ENCODE results near the gene ANKEF1. TPM values are rescaled to one million over a fixed set of nuclear protein-coding genes. Genes with fewer than 3 reads are reported as not detected.

Gene ANKEF1
- total RNA-seq, 1 experiment from 2014 or later, result 8.3 TPM

DNA sequence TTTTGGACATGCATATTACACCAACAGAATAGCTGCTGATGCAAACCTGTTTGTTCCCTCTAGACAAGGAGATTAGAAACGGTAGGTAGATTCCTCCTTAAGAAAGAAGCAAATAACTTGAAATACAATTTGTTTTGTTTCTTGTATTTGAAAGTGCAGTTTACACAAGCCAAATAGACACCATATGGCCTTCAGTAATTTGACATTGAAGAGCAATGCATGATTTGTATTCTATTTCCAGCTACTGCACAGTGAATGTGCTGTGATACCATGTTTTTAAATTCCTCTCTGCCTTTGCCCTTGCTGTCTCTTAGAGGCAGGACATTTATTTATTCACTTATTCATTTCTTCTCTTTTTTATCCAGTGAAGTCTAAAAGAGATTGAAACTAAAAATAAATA, 31.9 kb upstream of the ANKEF1 start:
- H4K5ac ChIP-seq (ENCODE audit: insufficient read length, low read depth, low read length), result no peak overlapping the region
- H4K91ac ChIP-seq (ENCODE audit: insufficient read length, low read depth, low read length), result no peak overlapping the region
- no peak overlapping the region for H2BK15ac ChIP-seq (ENCODE audit: low read depth, low read length)
- no peaks in the 10 kb centered on the region for H3K23me2 ChIP-seq (ENCODE audit: insufficient read length, low read depth, low read length, poor library complexity, severe bottlenecking)
- no peak overlapping the region for H4K8ac ChIP-seq (replicated peaks; ENCODE audit: insufficient read length, low read depth, low read length)
- no peak overlapping the region for H3K4me2 ChIP-seq (ENCODE audit: insufficient read depth, insufficient read length, low read length)
- H3K18ac ChIP-seq (ENCODE audit: insufficient read length, low read depth, low read length), result no peak overlapping the region
- H3K9me3 ChIP-seq (ENCODE audit: control insufficient read depth, low read depth, low read length), result no peaks in the 10 kb centered on the region
- H2BK20ac ChIP-seq (ENCODE audit: low read depth, low read length, poor library complexity, severe bottlenecking), result no peak overlapping the region
- H3K4me1 ChIP-seq (ENCODE audit: insufficient read depth, low read length), result no peaks in the 10 kb centered on the region
- H2AK5ac ChIP-seq (ENCODE audit: insufficient read length, low read length), result no peak overlapping the region
- no peak overlapping the region for H3K23ac ChIP-seq (ENCODE audit: insufficient read length, low read depth, low read length)
- no peak for DNase-seq
- H3K27ac Mint-ChIP-seq, result no peak overlapping the region
- H2BK120ac ChIP-seq (ENCODE audit: low read depth, low read length, poor library complexity, severe bottlenecking), result no peak overlapping the region
- H2AFZ ChIP-seq (ENCODE audit: low read length), result no peak overlapping the region
- WGBS (ENCODE audit: extremely low coverage, insufficient read length, low lambda C conversion rate), result no CpG with 5 or more reads among the region's 1 CpG
- H3K14ac ChIP-seq (ENCODE audit: insufficient read depth, low read length), result no peak overlapping the region
- H3K4ac ChIP-seq (ENCODE audit: low read depth, low read length), result no peak overlapping the region
- H3K27me3 Mint-ChIP-seq (ENCODE audit: low read depth), result no peaks in the 10 kb centered on the region
- no peak overlapping the region for H3K9ac ChIP-seq (ENCODE audit: extremely low read depth, insufficient read length, low read length)
- TF ChIP-seq, protein P1, sequence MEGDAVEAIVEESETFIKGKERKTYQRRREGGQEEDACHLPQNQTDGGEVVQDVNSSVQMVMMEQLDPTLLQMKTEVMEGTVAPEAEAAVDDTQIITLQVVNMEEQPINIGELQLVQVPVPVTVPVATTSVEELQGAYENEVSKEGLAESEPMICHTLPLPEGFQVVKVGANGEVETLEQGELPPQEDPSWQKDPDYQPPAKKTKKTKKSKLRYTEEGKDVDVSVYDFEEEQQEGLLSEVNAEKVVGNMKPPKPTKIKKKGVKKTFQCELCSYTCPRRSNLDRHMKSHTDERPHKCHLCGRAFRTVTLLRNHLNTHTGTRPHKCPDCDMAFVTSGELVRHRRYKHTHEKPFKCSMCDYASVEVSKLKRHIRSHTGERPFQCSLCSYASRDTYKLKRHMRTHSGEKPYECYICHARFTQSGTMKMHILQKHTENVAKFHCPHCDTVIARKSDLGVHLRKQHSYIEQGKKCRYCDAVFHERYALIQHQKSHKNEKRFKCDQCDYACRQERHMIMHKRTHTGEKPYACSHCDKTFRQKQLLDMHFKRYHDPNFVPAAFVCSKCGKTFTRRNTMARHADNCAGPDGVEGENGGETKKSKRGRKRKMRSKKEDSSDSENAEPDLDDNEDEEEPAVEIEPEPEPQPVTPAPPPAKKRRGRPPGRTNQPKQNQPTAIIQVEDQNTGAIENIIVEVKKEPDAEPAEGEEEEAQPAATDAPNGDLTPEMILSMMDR (conservative IDR thresholded peaks at IDR 0.05), result no peak
- no peaks in the 10 kb centered on the region for H3K79me2 ChIP-seq (ENCODE audit: insufficient read depth, low read length)
- H3K27ac ChIP-seq (ENCODE audit: insufficient read length, low read depth, low read length), result no peak overlapping the region
- no peak overlapping the region for H2BK5ac ChIP-seq (ENCODE audit: insufficient read length, low read length)
- H3K79me1 ChIP-seq (ENCODE audit: insufficient read depth, low read depth, low read length, poor library complexity, severe bottlenecking), result no peaks in the 10 kb centered on the region
- H4K20me1 ChIP-seq (ENCODE audit: control insufficient read depth, insufficient read depth, insufficient read length), result no peaks in the 10 kb centered on the region
- peaks cover 15 to 20% of the 10 kb centered on the region in 2 experiments for H3K4me1 Mint-ChIP-seq
- H2BK12ac ChIP-seq (ENCODE audit: insufficient read length, low read depth, low read length), result no peak overlapping the region
- no peaks in the 10 kb centered on the region for H3K36me3 Mint-ChIP-seq (ENCODE audit: insufficient read depth in 1 of 3, low read depth in 3 of 3)
- no peak overlapping the region for H3T11ph ChIP-seq (ENCODE audit: low read length)
- no peaks in the 10 kb centered on the region for H3K27me3 ChIP-seq (ENCODE audit: insufficient read depth, low read length)
- no peak overlapping the region for H3K4me3 Mint-ChIP-seq
- no peaks in the 10 kb centered on the region; a peak in 1 of 5 replicates for H3K9me3 Mint-ChIP-seq
- no peak overlapping the region for H3K56ac ChIP-seq (ENCODE audit: insufficient read length, low read depth, low read length)

All from H9 (cell line).